ENCODE data around the gene XPA.
A peak's percentile ranks its signal among the peaks of the same experiment; 100 is the strongest.

XPA gene

GRCh38 chr9:97647996-97648395 lies 49.1 kb downstream of the XPA start:
- no peak for DNase-seq

- DNase-seq = no peak
These were observed 51.4 kb downstream of the XPA start for GRCh38 chr9:97645720-97646119.

GRCh38 chr9:97640325-97640724 lies 56.8 kb downstream of the XPA start:
- no peak for DNase-seq

DNA sequence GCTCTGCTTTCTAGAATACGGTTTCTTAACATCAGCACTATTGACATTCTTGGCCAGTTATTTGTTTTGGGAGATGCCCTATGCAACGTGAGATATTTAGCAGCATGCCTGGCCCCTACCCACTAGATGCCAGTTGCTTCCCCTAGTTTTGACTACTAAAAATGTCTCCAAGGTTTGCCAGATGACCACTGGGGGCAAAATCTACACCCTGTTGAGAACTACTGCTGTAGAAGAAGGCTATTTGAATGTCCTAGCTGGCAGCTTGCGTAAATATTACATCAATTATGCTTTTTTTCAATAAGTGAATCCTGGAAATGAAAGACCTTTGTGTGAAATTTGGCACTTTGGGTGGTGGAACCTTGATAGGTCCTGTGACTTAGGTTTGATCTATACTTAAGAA lies 58.5 kb downstream of the XPA start:
- DNase-seq = no peak

DNA sequence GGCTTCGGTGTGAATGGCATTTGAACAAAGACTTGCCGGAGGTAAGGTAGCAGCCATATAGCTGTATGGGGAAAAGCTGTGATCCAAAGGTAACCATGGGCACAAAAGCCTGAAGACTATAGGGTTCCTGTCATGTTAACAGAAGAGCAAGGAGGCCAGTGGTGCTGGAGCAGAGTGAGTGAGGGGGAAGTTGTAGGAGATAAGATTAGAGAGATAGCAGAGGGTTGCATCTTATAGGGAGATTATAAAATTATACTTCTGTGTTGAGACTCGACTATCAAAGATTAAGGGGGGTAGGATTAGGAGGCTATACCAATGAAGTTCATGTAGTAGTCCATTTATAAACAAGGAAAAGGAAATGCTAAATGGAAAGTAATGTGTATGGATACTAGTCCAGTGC lies 60.2 kb downstream of the XPA start:
- no peak for DNase-seq

- DNase-seq = no peak
These were observed 62.1 kb downstream of the XPA start for GRCh38 chr9:97635026-97635425.

DNA sequence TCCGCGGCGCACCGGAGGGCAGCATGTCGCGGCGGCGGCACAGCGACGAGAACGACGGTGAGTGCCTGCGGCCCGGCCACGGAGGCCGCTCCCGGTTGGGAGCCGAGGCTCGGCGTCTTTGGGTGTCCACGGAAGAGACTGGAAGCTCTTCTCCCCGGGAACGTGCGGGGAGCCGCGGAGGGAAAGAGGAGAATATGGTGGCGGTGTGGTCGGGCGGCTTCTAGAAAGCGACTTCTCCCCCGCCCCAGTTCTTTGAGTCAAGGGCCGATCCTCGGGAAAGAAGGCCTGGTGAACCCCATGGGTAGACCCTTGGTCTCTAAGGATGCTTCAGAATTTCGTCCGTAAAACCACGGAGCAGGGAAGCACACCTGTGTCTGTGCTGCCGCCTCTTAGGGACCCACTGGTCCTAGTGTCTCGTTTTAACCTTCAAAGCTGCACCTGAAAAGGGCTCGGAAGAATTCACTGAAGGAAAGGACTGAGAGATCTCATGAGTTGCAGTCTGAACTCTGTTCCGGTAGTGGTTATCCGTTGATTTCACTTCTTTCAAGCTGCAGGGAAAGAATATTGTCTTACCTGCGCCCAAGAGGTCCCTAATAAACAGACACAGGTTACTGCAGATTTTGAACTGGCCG lies 63.2 kb downstream of the XPA start:
- DNase-seq = no peak

GRCh38 chr9:97632985-97633858 lies 63.9 kb downstream of the XPA start, which contains the start of the genes NCBP1 and TSTD2:
Gene NCBP1, plus strand, starts transcription at chr9:97633821. Its CDS starts 61 bp downstream, at chr9:97633882.
Gene TSTD2, minus strand, starts transcription at chr9:97633368. Its CDS starts 5,806 bp downstream, at chr9:97627562.
- peak; percentile 94 for DNase-seq

DNA sequence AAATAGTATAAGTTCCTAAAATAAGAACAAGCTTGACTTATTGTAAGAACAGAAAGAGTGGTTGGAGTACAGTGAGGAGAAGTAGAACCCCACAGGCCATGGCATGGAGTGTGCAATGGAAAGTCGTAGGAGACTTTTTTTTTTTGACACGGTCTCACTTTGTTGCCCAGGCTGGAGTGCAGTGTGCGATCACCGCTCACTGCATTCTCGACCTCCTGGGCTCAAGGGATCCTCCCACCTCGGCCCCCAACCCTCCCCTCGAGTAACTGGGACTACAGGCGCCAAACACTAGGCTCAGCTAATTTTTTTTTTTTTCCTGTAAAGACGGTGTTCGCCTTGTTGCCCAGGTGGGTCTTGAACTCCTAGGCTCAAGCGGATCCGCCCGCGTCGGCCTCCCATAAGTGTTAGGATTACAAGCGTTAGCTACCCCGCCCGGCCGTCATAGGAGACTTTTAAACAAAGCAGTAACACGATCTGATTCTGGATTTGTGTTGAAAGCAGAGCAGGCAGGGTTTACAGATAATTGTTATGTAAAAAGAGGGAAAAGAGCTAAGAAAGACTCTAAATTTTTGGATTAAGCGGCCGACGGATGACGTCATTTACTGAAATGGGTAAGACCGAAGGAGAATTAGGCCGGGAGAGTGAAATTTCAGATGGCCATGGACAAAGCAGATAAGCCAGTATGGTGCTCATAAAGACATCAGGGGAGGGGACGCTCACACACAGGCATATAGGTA lies 64.7 kb downstream of the XPA start:
- peak; percentile 2 for DNase-seq

DNA sequence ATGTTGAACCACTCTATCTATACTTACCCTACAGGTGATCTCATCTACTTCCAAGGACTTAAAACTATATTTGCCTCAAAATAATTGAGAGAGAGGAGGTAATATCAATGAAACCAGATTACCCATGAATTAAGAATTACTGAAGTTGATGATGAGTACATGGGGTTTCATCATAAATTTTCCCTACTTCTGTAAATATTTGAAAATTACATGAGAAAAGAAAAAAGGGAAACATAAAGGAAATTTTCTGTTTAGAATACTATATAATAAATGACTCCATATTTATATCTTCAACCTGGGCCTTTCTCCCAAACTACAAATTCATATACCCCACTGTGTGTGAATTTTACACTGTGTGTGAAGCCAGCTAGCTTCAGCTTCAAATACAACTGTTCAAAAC lies 66.5 kb downstream of the XPA start:
- DNase-seq = no peak

- no peak for DNase-seq
These were observed 68.0 kb downstream of the XPA start for GRCh38 chr9:97629156-97629555.

DNA sequence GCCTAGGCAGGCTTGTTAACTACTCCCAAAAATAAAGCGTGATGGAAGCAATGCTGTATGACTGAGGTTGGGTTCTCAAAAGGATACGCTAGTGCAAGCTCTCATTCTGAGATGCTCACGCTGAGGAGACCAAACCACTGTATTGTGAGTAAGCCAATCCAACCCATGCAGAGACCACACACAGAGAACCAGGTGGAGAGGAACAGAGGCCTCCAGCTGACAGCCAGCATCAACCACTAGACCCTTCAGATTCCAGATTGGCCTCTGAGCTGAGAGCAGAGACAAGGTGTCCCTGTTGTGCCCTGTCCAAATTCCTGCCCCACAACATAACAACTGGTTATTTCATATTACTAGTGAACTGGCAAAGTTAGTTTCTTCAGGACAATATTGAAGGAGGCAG lies 68.5 kb downstream of the XPA start:
- no peak for DNase-seq

GRCh38 chr9:97627624-97628023 lies 69.5 kb downstream of the XPA start:
- DNase-seq = no peak

DNA sequence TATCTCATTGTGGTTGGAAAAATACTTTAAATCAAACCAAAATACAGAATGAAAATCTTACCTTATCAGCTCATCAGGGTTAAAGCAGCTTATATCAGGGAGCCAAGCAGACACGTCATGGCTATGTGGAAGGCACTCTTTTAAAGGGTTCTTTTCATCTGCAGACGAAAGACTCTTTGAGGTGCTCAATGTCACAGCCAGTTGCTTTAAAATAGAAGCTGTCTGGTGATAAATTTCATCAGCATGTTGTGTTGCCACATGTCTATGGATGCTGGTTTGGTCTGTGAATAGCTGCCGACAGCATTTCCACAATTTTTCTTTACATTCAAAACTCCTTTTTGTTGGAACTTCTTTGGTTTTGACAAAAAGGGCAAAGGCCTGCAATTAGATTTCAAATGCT lies 71.5 kb downstream of the XPA start:
- DNase-seq = no peak

Data from activated gamma-delta T cell (primary cell).